HepG2 (cell line): Measurements from ENCODE around the gene PACS2. TPM values are rescaled to one million over a fixed set of nuclear protein-coding genes. Genes with fewer than 3 reads are reported as not detected.

Experiments
- ATAC-seq: fragments of 200-7000 bp; cut with Tn5 transposase; 3 replicates; pipeline ENCODE4 v1.9.1; 2020; ENCODE audit warnings: mild to moderate bottlenecking, moderate library complexity
- BruUV-seq: library from RNA; stranded (reverse); fragments of 400-500 nt; replicated peaks from 2 replicates; lab custom pipeline; 2021; lab: Mats Ljungman, UMichigan
- CTCF ChIA-PET: fragments of 300-600 bp; formaldehyde crosslinking; extraction: SDS; loops from one replicate; lab custom pipeline; 2021; ENCODE audit warnings: low total read pairs, inconsistent platforms, low intra/inter-chr PET ratio; lab: Yijun Ruan, JAX
- POLR2A ChIA-PET: fragments of 350-600 bp; sonication (Branson Sonifier 250); formaldehyde crosslinking; loops from one replicate; lab custom pipeline; 2020; ENCODE audit warnings: antibody characterized with exemption, inconsistent platforms; lab: Yijun Ruan, JAX
- DNase-seq: peaks from one replicate; pipeline ENCODE4 v3.0.0-alpha.2; 2015; ENCODE audit warnings: low spot score
- FAIRE-seq: peaks from 3 replicates; lab custom pipeline; 2011; peaks lifted over from hg19 to GRCh38; lab: Jason Lieb, UNC
- H2AFZ ChIP-seq: one replicate; pipeline ENCODE4 v1.6.1; 2011; ENCODE audit warnings: low read length, inconsistent platforms
- H3K27ac ChIP-seq: fragments of 300-600 bp; 3 replicates; pipeline ENCODE4 v1.8.0; 2011; ENCODE audit warnings: mixed run types, mild to moderate bottlenecking, mixed read lengths, low read length, inconsistent platforms; ENCODE audit not compliant: insufficient read depth; ENCODE audit errors: extremely low read length
- H3K27me3 ChIP-seq, 2 experiments: fragments of 200-600 bp in 1 of 2; 2 replicates in 1 of 2; 3 replicates in 1 of 2; pipeline versions ENCODE4 v1.6.0 to v1.8.0; 2011; ENCODE audit warnings: low read length in 2 of 2, mild to moderate bottlenecking in 2 of 2, moderate library complexity in 2 of 2, inconsistent platforms in 1 of 2; ENCODE audit not compliant: insufficient read depth in 2 of 2, control insufficient read depth in 1 of 2
- H3K36me3 ChIP-seq, 2 experiments: fragments of 200-600 bp in 1 of 2; replicated peaks in 1 of 2; 2 replicates in 1 of 2; 3 replicates in 1 of 2; pipeline versions ENCODE4 v1.5.1 to v1.8.0; 2011; ENCODE audit warnings: low read length in 2 of 2, inconsistent platforms in 1 of 2; ENCODE audit not compliant: insufficient read depth in 2 of 2, control insufficient read depth in 1 of 2
- H3K4me1 ChIP-seq: 2 replicates; pipeline ENCODE4 v1.5.1; 2012; ENCODE audit warnings: low read length, inconsistent platforms; ENCODE audit not compliant: insufficient read depth
- H3K4me2 ChIP-seq: 2 replicates; pipeline ENCODE4 v1.6.0; 2011; ENCODE audit warnings: low read depth, low read length, inconsistent platforms
- H3K4me3 ChIP-seq, 3 experiments: fragments of 200-600 bp in 1 of 3; sonication (generic), shearing (Covaris generic) in 1 of 3; replicated peaks in 1 of 3; 2 replicates each; pipeline ENCODE4 v1.5.1; 2011 to 2016; ENCODE audit warnings: low read length in 3 of 3, inconsistent platforms in 2 of 3, low read depth in 2 of 3, mild to moderate bottlenecking in 2 of 3, control low read depth in 1 of 3, mixed read lengths in 1 of 3; ENCODE audit not compliant: insufficient read depth in 1 of 3
- H3K79me2 ChIP-seq: one replicate; pipeline ENCODE4 v1.6.1; 2011; ENCODE audit warnings: low read length, inconsistent platforms; ENCODE audit not compliant: insufficient read depth
- H3K9ac ChIP-seq: 2 replicates; pipeline ENCODE4 v1.6.0; 2011; ENCODE audit warnings: mild to moderate bottlenecking, low read depth, low read length, inconsistent platforms; ENCODE audit not compliant: insufficient read depth
- H3K9me3 ChIP-seq: 2 replicates; pipeline ENCODE4 v1.5.1; 2012; ENCODE audit warnings: mild to moderate bottlenecking, low read length
- H4K20me1 ChIP-seq: 2 replicates; pipeline ENCODE4 v1.6.0; 2011; ENCODE audit warnings: inconsistent platforms, mild to moderate bottlenecking, low read length, moderate library complexity; ENCODE audit not compliant: insufficient read depth
- TEAD3 ChIP-seq: optimal IDR thresholded peaks from 2 replicates; pipeline ENCODE3; 2016; ENCODE audit warnings: borderline replicate concordance
- ZNF569 ChIP-seq: sonication (generic); formaldehyde crosslinking; IDR thresholded peaks from 2 replicates; pipeline ENCODE4 v1.5.0; 2020; ENCODE audit warnings: mild to moderate bottlenecking, missing genetic modification reagents, moderate library complexity, borderline replicate concordance
- ZNF687 ChIP-seq: sonication (generic); formaldehyde crosslinking; IDR thresholded peaks from 2 replicates; pipeline ENCODE4 v1.5.1; 2020; ENCODE audit warnings: mild to moderate bottlenecking, missing genetic modification reagents, moderate library complexity
- WGBS: methylation state at CpG from one replicate; pipeline ENCODE4 v1.1.6; 2017; ENCODE audit warnings: low lambda C conversion rate; 5-methylcytosine and 5-hydroxymethylcytosine counted together
- in situ Hi-C: cut with HindIII; loops from 2 replicates; pipeline ENCODE4 v1.10.0; 2017; ENCODE audit warnings: low pct_unique_long_range_greater_than_20kb; ENCODE audit not compliant: extremely low pct_ligation_motif_present
- intact Hi-C: fragments of 100-400 bp; cut with micrococcal nuclease; formaldehyde crosslinking; loops from one replicate; pipeline ENCODE4 v1.10.0; 2022; ENCODE audit not compliant: unreplicated experiment
- polyA plus RNA-seq, 8 experiments: library from polyadenylated mRNA; depleted of rRNA in 3 of 8; stranded (reverse) in 7 of 8; unstranded in 1 of 8; fragments of >200 nt; fragmentation: Illumina TruSeq in 4 of 8; extraction: Trizol in 4 of 8; gene quantifications; 2 replicates each; pipeline versions ENCODE4 v1.2.1 to v1.2.3, GENCODE V29; 2011 to 2016; ENCODE audit warnings: low read depth in 4 of 8, missing spikeins in 1 of 8, mixed read lengths in 1 of 8; ENCODE audit not compliant: insufficient read depth in 1 of 8
- total RNA-seq, 5 experiments: library from RNA; depleted of rRNA; stranded (reverse); fragments of >200 nt; fragmentation: Illumina TruSeq; extraction: Trizol; gene quantifications; 2 replicates each; pipeline ENCODE4 v1.2.3, GENCODE V29; 2016; ENCODE audit warnings: low read depth in 1 of 5

Gene PACS2
- total and polyA plus RNA-seq, 2 of the 13 experiments (the other 11 are each of a cell fraction or from before 2014, with no cell fraction given): 23.6 to 27.6 TPM

DNA sequence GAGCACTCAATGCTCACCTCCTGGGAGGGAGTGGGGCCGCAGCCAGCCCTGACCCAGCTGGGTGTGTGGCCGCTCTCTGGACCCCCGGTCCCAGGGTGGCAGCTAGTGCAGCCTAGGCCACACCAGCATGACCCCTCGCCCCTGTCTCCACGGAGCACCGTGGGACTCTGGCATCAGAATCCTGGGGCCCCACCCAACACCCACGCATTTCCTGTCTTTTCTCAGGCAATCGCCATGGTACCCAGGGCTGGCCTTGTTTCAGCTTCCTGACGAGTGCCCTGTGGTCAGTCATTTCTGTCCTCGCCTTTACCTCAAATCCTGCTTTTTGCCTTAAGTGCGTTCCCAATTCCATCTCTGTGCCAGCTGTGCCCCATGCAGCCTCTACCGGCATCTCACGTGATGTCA, 15.9 kb downstream of the PACS2 start:
- TF ChIP-seq TEAD3 (no peak), ZNF687 (CRISPR knock-in tag) (peak; percentile 14; the same call in 1 of the 2 replicates), ZNF569 (CRISPR knock-in tag) (no peak)
- BruUV-seq: no TSS peak
- FAIRE-seq (no peak), ATAC-seq (no peak), DNase-seq (no peak)
- H3K9me3 ChIP-seq: no peaks in the 10 kb centered on the region
- H3K4me1 ChIP-seq: peaks cover 14% of the 10 kb centered on the region
- in situ Hi-C loops: no loop called here
- WGBS: 94% methylated on average over 9 of the region's 13 CpGs
- no peak overlapping the region for H3K9ac ChIP-seq
- intact Hi-C loops: no loop called here
- no peak overlapping the region for H3K4me2 ChIP-seq
- no peak overlapping the region for H3K27ac ChIP-seq
- CTCF ChIA-PET: no interaction called here
- peaks cover 7% of the 10 kb centered on the region for H3K79me2 ChIP-seq
- POLR2A ChIA-PET: no interaction called here
- H3K36me3 ChIP-seq: no peaks in the 10 kb centered on the region
- peaks cover 10% of the 10 kb centered on the region; the same call in 1 of the 2 replicates for H4K20me1 ChIP-seq
- no peak overlapping the region for H2AFZ ChIP-seq
- no peak overlapping the region for H3K4me3 ChIP-seq
- no peaks in the 10 kb centered on the region for H3K27me3 ChIP-seq
